Limb (tissue), 2 donors: ENCODE data around the gene LAMA4.

ENCODE experiments used
- DNase-seq, 2 donors: peaks; one replicate each; pipeline ENCODE4 v3.0.0-alpha.2; 2016; ENCODE audit errors: extremely low spot score in 2 of 2

LAMA4 gene

GRCh38 chr6:112100561-112100960 lies 153.8 kb downstream of the LAMA4 start:
- no peak for DNase-seq

- DNase-seq: no peak
These were observed 157.5 kb downstream of the LAMA4 start for GRCh38 chr6:112096901-112097300.

- no peak for DNase-seq
These were observed 166.5 kb downstream of the LAMA4 start for GRCh38 chr6:112087916-112088315.

- DNase-seq: peak; percentile 91 to 98
These were observed 167.0 kb downstream of the LAMA4 start, which contains the start of the genes FAM229B and TUBE1 for GRCh38 chr6:112087136-112087911. FAM229B (plus strand) TSS chr6:112087591; CDS start chr6:112099284, 11,693 bp downstream. TUBE1 (minus strand) TSS chr6:112087482; CDS start chr6:112087434, 48 bp downstream.

- DNase-seq: peak in 1 of 2 donors; percentile 64
These were observed 167.6 kb downstream of the LAMA4 start for GRCh38 chr6:112086744-112087135.

GRCh38 chr6:112085286-112086065 lies 168.9 kb downstream of the LAMA4 start:
- no peak for DNase-seq

- DNase-seq: no peak
These were observed 172.8 kb downstream of the LAMA4 start for GRCh38 chr6:112081569-112081968.

- no peak for DNase-seq
These were observed 187.8 kb downstream of the LAMA4 start for GRCh38 chr6:112066606-112067005.

- no peak for DNase-seq
These were observed 188.9 kb downstream of the LAMA4 start for GRCh38 chr6:112065426-112065986.

GRCh38 chr6:112062966-112063365 lies 191.4 kb downstream of the LAMA4 start:
- no peak for DNase-seq

- DNase-seq: no peak
These were observed 192.8 kb downstream of the LAMA4 start for GRCh38 chr6:112061605-112062004.
